H1 (cell line): ENCODE data around the gene CASQ2. TPM values are rescaled to one million over a fixed set of nuclear protein-coding genes. Genes with fewer than 3 reads are reported as not detected.

Source experiments
- BACH1 ChIP-seq: IDR thresholded peaks from 2 replicates; pipeline ENCODE4 v1.6.1; 2012; ENCODE audit warnings: low read length, improper control_type of control experiment
- EGR1 ChIP-seq: IDR thresholded peaks from 2 replicates; pipeline ENCODE4 v1.6.1; 2011; ENCODE audit warnings: low read depth, low read length, borderline replicate concordance
- POLR2A ChIP-seq, 2 experiments: IDR thresholded peaks; 1 replicate in 1 of 2; 2 replicates in 1 of 2; pipeline ENCODE4 v1.6.1; 2011; ENCODE audit warnings: low read depth in 2 of 2, low read length in 2 of 2, mild to moderate bottlenecking in 2 of 2; ENCODE audit errors: control extremely low read depth in 1 of 2
- USF2 ChIP-seq: IDR thresholded peaks from 2 replicates; pipeline ENCODE4 v1.6.1; 2011; ENCODE audit warnings: low read length, improper control_type of control experiment
- polyA plus RNA-seq, 7 experiments: library from polyadenylated mRNA; depleted of rRNA in 3 of 7; stranded (reverse) in 5 of 7; unstranded in 2 of 7; fragments of >200 nt in 5 of 7; fragments of 200-250 nt in 2 of 7; gene quantifications; 1 replicate in 5 of 7; 2 replicates in 1 of 7; 4 replicates in 1 of 7; pipeline versions ENCODE4 v1.2.1 to v1.2.3, GENCODE V29; 2011 to 2013; ENCODE audit warnings: missing spikeins in 2 of 7, mixed read lengths in 2 of 7
- total RNA-seq: library from RNA; stranded (reverse); fragmentation: NEBNext Ultra II Directional; extraction: Animal tissue kit (Norgen Biotek cat#: 25700); gene quantifications from 2 replicates; pipeline ENCODE4 v1.2.1, GENCODE V29; 2021

CASQ2 gene
- total and polyA plus RNA-seq, 2 of the 8 experiments (the other 6 are each of a cell fraction or from before 2014, with no cell fraction given) = not detected

- TF ChIP-seq POLR2A (IDR thresholded peaks at IDR 0.05; ENCODE audit: control extremely low read depth in 1 of 2, low read depth in 2 of 2, low read length in 2 of 2) (no peak), EGR1 (no peak), USF2 (no peak), BACH1 (no peak)
- TF ChIP-seq, all 59 proteins: peak for 0
These were observed 91.3 kb downstream of the CASQ2 start (continued) for GRCh38 chr1:115677182-115677555.
